K562 (cell line): ENCODE measurements around the gene BIRC7. TPM values are rescaled to one million over a fixed set of nuclear protein-coding genes. Genes with fewer than 3 reads are reported as not detected.

Experiments
- BCL6 ChIP-seq: fragments of 250-450 bp; sonication (Bioruptor Pico); IDR thresholded peaks from 2 replicates; pipeline ENCODE4 v1.4.0; 2020
- CHD4 ChIP-seq: fragments of 200-600 bp; sonication (generic); IDR thresholded peaks from 3 replicates; pipeline ENCODE4 v1.6.1; 2012; ENCODE audit warnings: low read depth, mild to moderate bottlenecking, mixed read lengths, low read length, inconsistent platforms; ENCODE audit not compliant: insufficient read depth, insufficient replicate concordance, poor library complexity, severe bottlenecking
- FOXJ2 ChIP-seq: fragments of 200-800 bp; sonication (Bioruptor generic); IDR thresholded peaks from 2 replicates; pipeline ENCODE4 v1.6.1; 2016; ENCODE audit warnings: missing genetic modification characterization, missing compliant biosample characterization
- HLTF ChIP-seq: fragments of 450-650 bp; IDR thresholded peaks from 2 replicates; pipeline ENCODE4 v1.6.1; 2016
- HNRNPLL ChIP-seq: fragments of 200-400 bp; formaldehyde crosslinking; IDR thresholded peaks from 2 replicates; pipeline ENCODE4 v1.6.1; 2017; ENCODE audit warnings: low read length, low read depth, mild to moderate bottlenecking; ENCODE audit not compliant: poor library complexity, severe bottlenecking
- HOXB6 ChIP-seq: fragments of 250-450 bp; sonication (Bioruptor Pico); IDR thresholded peaks from 2 replicates; pipeline ENCODE4 v1.5.1; 2022; ENCODE audit warnings: mild to moderate bottlenecking, borderline replicate concordance
- KDM5B ChIP-seq: fragments of 200-600 bp; sonication (generic); IDR thresholded peaks from 2 replicates; pipeline ENCODE4 v1.6.1; 2012; ENCODE audit warnings: low read depth, mild to moderate bottlenecking, moderate library complexity, low read length, control low read depth, inconsistent platforms; ENCODE audit not compliant: insufficient replicate concordance
- LCOR ChIP-seq: sonication (generic); formaldehyde crosslinking; IDR thresholded peaks from 2 replicates; pipeline ENCODE4 v1.8.0; 2022; ENCODE audit warnings: mild to moderate bottlenecking, missing genetic modification reagents
- NCOR1 ChIP-seq: fragments of 450-650 bp; IDR thresholded peaks from 2 replicates; pipeline ENCODE4 v1.6.1; 2016; ENCODE audit warnings: mild to moderate bottlenecking, moderate library complexity
- NR4A1 ChIP-seq, 2 experiments: fragments of 250-450 bp in 1 of 2; fragments of 450-650 bp in 1 of 2; sonication (Bioruptor Pico) in 1 of 2; IDR thresholded peaks; 2 replicates each; pipeline versions ENCODE4 v1.4.0 to v1.6.1; 2016 to 2020; ENCODE audit warnings: mild to moderate bottlenecking in 2 of 2, missing compliant biosample characterization in 1 of 2, missing genetic modification characterization in 1 of 2, moderate library complexity in 1 of 2
- PML ChIP-seq: IDR thresholded peaks from 2 replicates; pipeline ENCODE4 v1.6.1; 2012; ENCODE audit warnings: low read length, inconsistent platforms
- RBM25 ChIP-seq: fragments of 200-400 bp; formaldehyde crosslinking; IDR thresholded peaks from 2 replicates; pipeline ENCODE4 v1.6.1; 2018; ENCODE audit warnings: low read length, low read depth, moderate library complexity; ENCODE audit not compliant: severe bottlenecking
- SIX5 ChIP-seq, 2 experiments: IDR thresholded peaks; 2 replicates each; pipeline ENCODE4 v1.6.1; 2011; ENCODE audit warnings: low read length in 2 of 2, borderline replicate concordance in 1 of 2, low read depth in 1 of 2, mild to moderate bottlenecking in 1 of 2, moderate library complexity in 1 of 2; ENCODE audit not compliant: insufficient read depth in 1 of 2
- SMAD1 ChIP-seq: fragments of 150-350 bp; IDR thresholded peaks from 2 replicates; pipeline ENCODE4 v1.6.1; 2014; ENCODE audit warnings: low read length, low read depth; ENCODE audit not compliant: partially characterized antibody
- SREBF2 ChIP-seq: sonication (generic); formaldehyde crosslinking; IDR thresholded peaks from 2 replicates; pipeline ENCODE4 v1.4.0; 2020; ENCODE audit warnings: mild to moderate bottlenecking, missing genetic modification reagents
- SRSF3 ChIP-seq: fragments of 200-400 bp; formaldehyde crosslinking; IDR thresholded peaks from 2 replicates; pipeline ENCODE4 v1.6.1; 2016; ENCODE audit warnings: mild to moderate bottlenecking, low read length, moderate library complexity; ENCODE audit not compliant: insufficient read depth
- U2AF1 ChIP-seq: fragments of 200-400 bp; formaldehyde crosslinking; optimal IDR thresholded peaks from 2 replicates; pipeline ENCODE3; 2017; ENCODE audit warnings: mild to moderate bottlenecking, low read depth, low read length, moderate library complexity
- ZNF146 ChIP-seq: IDR thresholded peaks from one replicate; pipeline ENCODE4 v1.6.1; 2018; ENCODE audit warnings: missing compliant biosample characterization; ENCODE audit not compliant: unreplicated experiment
- ZNF165 ChIP-seq: fragments of 250-450 bp; sonication (Bioruptor Pico); IDR thresholded peaks from 2 replicates; pipeline ENCODE4 v1.4.0; 2020; ENCODE audit warnings: borderline replicate concordance
- ZNF3 ChIP-seq: fragments of 250-450 bp; sonication (Bioruptor Pico); IDR thresholded peaks from 2 replicates; pipeline ENCODE4 v1.5.0; 2021; ENCODE audit warnings: mild to moderate bottlenecking, moderate library complexity
- ZNF354B ChIP-seq: fragments of 250-450 bp; sonication (Bioruptor Pico); IDR thresholded peaks from 2 replicates; pipeline ENCODE4 v1.4.0; 2020
- ZNF384 ChIP-seq: IDR thresholded peaks from 2 replicates; pipeline ENCODE4 v1.6.1; 2012; ENCODE audit warnings: low read depth, low read length, improper control_type of control experiment
- polyA plus RNA-seq, 8 experiments: library from polyadenylated mRNA; depleted of rRNA in 4 of 8; stranded (reverse) in 5 of 8; unstranded in 3 of 8; fragments of >200 nt; fragmentation: Nextera tagmentation in 2 of 8; fragmentation: Illumina TruSeq in 1 of 8; extraction: Ambion mirVana in 2 of 8; extraction: Trizol in 1 of 8; gene quantifications; 2 replicates each; pipeline versions ENCODE4 v1.2.1 to v1.2.3, GENCODE V29; 2011 to 2014; ENCODE audit warnings: inconsistent platforms in 1 of 8, missing spikeins in 1 of 8
- total RNA-seq, 7 experiments: library from RNA; depleted of rRNA in 6 of 7; stranded (reverse); fragments of >200 nt in 6 of 7; fragmentation: Illumina TruSeq in 2 of 7; extraction: Trizol in 2 of 7; gene quantifications; 2 replicates each; pipeline versions ENCODE4 v1.2.1 to v1.2.3, GENCODE V29; 2011 to 2021; ENCODE audit warnings: low replicate concordance in 1 of 7
- TF ChIP-seq, protein P1 (sequence below): fragments of 450-650 bp; IDR thresholded peaks from 2 replicates; pipeline ENCODE4 v1.7.1; 2018; ENCODE audit warnings: mild to moderate bottlenecking, low read depth; ENCODE audit not compliant: partially characterized antibody
- TF ChIP-seq, protein P2 (sequence below), 2 experiments: fragments of 450-650 bp in 1 of 2; sonication (generic) in 1 of 2; formaldehyde crosslinking in 1 of 2; IDR thresholded peaks in 1 of 2; conservative IDR thresholded peaks in 1 of 2; 2 replicates each; pipeline versions ENCODE4 v1.6.1 to v1.8.1; 2016 to 2023; ENCODE audit warnings: mild to moderate bottlenecking in 2 of 2, moderate library complexity in 2 of 2, inconsistent platforms in 1 of 2, missing genetic modification reagents in 1 of 2
- TF ChIP-seq, protein P3 (sequence below), 2 experiments: fragments of 250-450 bp in 1 of 2; fragments of 450-650 bp in 1 of 2; sonication (Bioruptor Pico) in 1 of 2; IDR thresholded peaks; 2 replicates each; pipeline versions ENCODE4 v1.6.1 to v1.8.0; 2016 to 2021; ENCODE audit warnings: mild to moderate bottlenecking in 2 of 2, moderate library complexity in 2 of 2, missing compliant biosample characterization in 1 of 2, missing genetic modification characterization in 1 of 2

BIRC7 gene
- total and polyA plus RNA-seq, 9 of the 15 experiments (the other 6 are each of a cell fraction or from before 2014, with no cell fraction given) = 0.14 to 0.19 (median 0.16) TPM; not detected in 5

DNA sequence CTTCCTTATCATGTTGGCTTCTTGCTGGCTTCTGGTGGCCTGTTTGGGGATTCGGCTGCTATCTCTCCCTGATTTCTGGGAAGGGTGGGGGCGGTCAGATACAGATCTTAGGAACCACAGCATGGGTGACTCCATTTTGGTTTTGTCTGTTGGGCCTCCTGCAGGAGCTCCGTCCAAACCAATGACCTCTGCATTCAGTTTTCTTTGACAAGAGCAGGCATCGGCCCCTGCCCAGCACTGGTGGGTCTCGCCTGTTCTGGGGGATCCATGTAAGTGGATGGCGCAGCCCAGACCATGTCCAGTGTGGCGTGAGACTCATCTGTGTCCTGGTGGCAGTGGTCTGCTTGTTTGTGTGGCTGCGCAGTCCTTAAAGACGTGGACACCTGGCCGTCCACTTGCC lies 28.3 kb downstream of the BIRC7 start (continued):
- TF ChIP-seq SMAD1 = no peak
- TF ChIP-seq HNRNPLL = no peak
- TF ChIP-seq RBM25 = no peak
- no peak for TF ChIP-seq ZNF3 (CRISPR knock-in tag)
- no peak for TF ChIP-seq ZNF146 (CRISPR knock-in tag)
- TF ChIP-seq KDM5B = no peak
- TF ChIP-seq SREBF2 = no peak
- TF ChIP-seq NCOR1 = no peak
- TF ChIP-seq SRSF3 = no peak
- TF ChIP-seq SIX5 (IDR thresholded peaks at IDR 0.05; ENCODE audit: borderline replicate concordance in 1 of 2, insufficient read depth in 1 of 2, low read depth in 1 of 2, low read length in 2 of 2) = no peak
- no peak for TF ChIP-seq U2AF1
- no peak for TF ChIP-seq LCOR
- TF ChIP-seq, protein P1, sequence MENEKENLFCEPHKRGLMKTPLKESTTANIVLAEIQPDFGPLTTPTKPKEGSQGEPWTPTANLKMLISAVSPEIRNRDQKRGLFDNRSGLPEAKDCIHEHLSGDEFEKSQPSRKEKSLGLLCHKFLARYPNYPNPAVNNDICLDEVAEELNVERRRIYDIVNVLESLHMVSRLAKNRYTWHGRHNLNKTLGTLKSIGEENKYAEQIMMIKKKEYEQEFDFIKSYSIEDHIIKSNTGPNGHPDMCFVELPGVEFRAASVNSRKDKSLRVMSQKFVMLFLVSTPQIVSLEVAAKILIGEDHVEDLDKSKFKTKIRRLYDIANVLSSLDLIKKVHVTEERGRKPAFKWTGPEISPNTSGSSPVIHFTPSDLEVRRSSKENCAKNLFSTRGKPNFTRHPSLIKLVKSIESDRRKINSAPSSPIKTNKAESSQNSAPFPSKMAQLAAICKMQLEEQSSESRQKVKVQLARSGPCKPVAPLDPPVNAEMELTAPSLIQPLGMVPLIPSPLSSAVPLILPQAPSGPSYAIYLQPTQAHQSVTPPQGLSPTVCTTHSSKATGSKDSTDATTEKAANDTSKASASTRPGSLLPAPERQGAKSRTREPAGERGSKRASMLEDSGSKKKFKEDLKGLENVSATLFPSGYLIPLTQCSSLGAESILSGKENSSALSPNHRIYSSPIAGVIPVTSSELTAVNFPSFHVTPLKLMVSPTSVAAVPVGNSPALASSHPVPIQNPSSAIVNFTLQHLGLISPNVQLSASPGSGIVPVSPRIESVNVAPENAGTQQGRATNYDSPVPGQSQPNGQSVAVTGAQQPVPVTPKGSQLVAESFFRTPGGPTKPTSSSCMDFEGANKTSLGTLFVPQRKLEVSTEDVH = no peak
- no peak for TF ChIP-seq ZNF384
- no peak for TF ChIP-seq FOXJ2 (tag)
- peak; percentile 88 for TF ChIP-seq NR4A1 (CRISPR knock-in tag; IDR thresholded peaks at IDR 0.05)
- peak; percentile 98 for TF ChIP-seq NR4A1 (tag; IDR thresholded peaks at IDR 0.05)
- TF ChIP-seq HOXB6 (CRISPR knock-in tag) = 0 out of 2 replicates have a peak, but pooled peaks have one; percentile 11
- no peak for TF ChIP-seq HLTF
- TF ChIP-seq BCL6 (CRISPR knock-in tag) = peak; percentile 83; the same call in 1 of the 2 replicates
- TF ChIP-seq, protein P2, sequence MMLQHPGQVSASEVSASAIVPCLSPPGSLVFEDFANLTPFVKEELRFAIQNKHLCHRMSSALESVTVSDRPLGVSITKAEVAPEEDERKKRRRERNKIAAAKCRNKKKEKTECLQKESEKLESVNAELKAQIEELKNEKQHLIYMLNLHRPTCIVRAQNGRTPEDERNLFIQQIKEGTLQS (IDR thresholded peaks at IDR 0.05) = no peak
- TF ChIP-seq, protein P2 (CRISPR knock-in tag; conservative IDR thresholded peaks at IDR 0.05) = no peak
- TF ChIP-seq, protein P3, sequence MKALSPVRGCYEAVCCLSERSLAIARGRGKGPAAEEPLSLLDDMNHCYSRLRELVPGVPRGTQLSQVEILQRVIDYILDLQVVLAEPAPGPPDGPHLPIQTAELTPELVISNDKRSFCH (CRISPR knock-in tag; IDR thresholded peaks at IDR 0.05) = no peak
- TF ChIP-seq, protein P3 (tag; IDR thresholded peaks at IDR 0.05) = peak; percentile 97
- TF ChIP-seq PML = no peak
- peak; percentile 84; the same call in 1 of the 2 replicates for TF ChIP-seq ZNF165
- no peak for TF ChIP-seq CHD4
- peak; percentile 83 for TF ChIP-seq ZNF354B (CRISPR knock-in tag)
